Kidney epithelial cell (primary cell): Measurements from ENCODE around the gene NAT14. TPM values are rescaled to one million over a fixed set of nuclear protein-coding genes. Genes with fewer than 3 reads are reported as not detected.

Source experiments
- DNase-seq: peaks from one replicate; pipeline ENCODE4 v3.0.0-alpha.2; 2010; ENCODE audit warnings: low read depth
- H3K27me3 ChIP-seq: 2 replicates; pipeline ENCODE4 v1.6.0; 2011; ENCODE audit warnings: low read length; ENCODE audit not compliant: control insufficient read depth, insufficient read depth
- H3K36me3 ChIP-seq: 2 replicates; pipeline ENCODE4 v1.5.1; 2011; ENCODE audit warnings: low read length; ENCODE audit not compliant: control insufficient read depth, insufficient read depth
- H3K4me3 ChIP-seq: 2 replicates; pipeline ENCODE4 v1.5.1; 2011; ENCODE audit warnings: low read depth, mild to moderate bottlenecking, control low read depth, low read length
- total RNA-seq: library from RNA; depleted of rRNA; stranded (reverse); fragments of >200 nt; gene quantifications from 2 replicates; pipeline ENCODE4 v1.2.3, GENCODE V29; 2015
- TF ChIP-seq, protein P1 (sequence below): IDR thresholded peaks from 2 replicates; pipeline ENCODE4 v1.5.1; 2011; ENCODE audit warnings: mild to moderate bottlenecking, moderate library complexity, low read length, control low read depth, inconsistent platforms; ENCODE audit not compliant: insufficient read depth, poor library complexity, severe bottlenecking

NAT14 gene
- total RNA-seq, 1 donor from 2014 or later = 18.2 TPM

DNA sequence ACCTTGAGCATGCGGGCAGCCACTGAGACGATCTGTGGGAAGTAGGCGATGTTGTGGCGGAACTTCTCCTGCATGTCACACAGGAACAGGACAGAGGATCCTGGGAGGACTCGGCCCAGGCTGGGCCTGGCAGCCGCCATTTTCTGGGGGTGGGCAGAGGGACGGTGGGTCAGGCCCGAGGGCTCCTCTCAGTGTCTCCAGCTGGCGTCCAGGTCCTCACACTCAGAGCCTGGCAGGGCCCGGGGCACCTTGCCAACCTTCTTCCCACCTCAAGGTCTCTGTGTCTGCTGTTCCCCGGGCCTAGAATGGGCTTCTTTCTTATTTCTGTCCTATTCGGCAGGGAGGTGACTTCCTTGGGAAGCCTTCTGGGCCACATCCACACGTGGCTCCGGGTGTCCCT is 28.6 kb upstream of the NAT14 start:
- no peaks in the 10 kb centered on the region for H3K36me3 ChIP-seq
- H3K4me3 ChIP-seq = no peak overlapping the region
- no peak for DNase-seq
- TF ChIP-seq, protein P1, sequence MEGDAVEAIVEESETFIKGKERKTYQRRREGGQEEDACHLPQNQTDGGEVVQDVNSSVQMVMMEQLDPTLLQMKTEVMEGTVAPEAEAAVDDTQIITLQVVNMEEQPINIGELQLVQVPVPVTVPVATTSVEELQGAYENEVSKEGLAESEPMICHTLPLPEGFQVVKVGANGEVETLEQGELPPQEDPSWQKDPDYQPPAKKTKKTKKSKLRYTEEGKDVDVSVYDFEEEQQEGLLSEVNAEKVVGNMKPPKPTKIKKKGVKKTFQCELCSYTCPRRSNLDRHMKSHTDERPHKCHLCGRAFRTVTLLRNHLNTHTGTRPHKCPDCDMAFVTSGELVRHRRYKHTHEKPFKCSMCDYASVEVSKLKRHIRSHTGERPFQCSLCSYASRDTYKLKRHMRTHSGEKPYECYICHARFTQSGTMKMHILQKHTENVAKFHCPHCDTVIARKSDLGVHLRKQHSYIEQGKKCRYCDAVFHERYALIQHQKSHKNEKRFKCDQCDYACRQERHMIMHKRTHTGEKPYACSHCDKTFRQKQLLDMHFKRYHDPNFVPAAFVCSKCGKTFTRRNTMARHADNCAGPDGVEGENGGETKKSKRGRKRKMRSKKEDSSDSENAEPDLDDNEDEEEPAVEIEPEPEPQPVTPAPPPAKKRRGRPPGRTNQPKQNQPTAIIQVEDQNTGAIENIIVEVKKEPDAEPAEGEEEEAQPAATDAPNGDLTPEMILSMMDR = no peak
- peaks cover 14% of the 10 kb centered on the region for H3K27me3 ChIP-seq

DNA sequence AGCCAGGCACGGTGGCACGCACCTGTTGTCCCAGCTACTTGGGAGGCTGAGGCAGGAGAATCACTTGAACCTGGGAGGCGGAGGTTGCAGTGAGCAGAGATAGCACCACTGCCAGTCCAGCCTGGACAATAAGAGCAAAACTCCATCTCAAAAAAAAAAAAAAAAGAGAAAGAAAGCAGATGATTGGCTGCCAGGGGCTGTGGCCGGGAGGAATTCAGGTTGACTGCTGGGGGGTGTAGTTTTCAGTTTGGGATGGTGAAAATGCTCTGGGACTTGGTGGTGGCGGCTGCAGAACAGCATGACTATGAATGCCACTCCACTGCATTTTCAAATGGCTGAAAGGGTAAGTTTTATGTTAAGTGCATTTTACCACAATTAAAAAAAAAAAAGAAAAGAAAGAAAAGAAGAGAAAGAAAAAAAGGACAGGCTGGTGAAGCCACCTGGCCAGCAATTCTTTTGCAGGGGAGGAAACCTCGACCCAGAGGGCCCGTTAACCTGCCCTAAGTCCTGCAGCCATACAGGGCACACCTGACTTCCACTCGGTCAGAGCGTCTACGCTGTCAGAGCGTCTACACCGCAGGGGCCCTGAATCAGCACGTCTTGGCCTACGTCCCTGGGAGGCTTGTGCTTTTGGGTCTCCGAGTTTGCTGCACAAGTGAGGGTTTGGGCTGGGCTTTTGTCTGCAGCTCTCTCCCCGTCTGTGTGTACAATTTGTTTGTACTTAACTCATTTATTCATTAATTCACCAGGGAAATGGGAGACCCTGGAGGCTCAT is 27.1 kb upstream of the NAT14 start:
- no peak overlapping the region for H3K4me3 ChIP-seq
- TF ChIP-seq, protein P1 = no peak
- DNase-seq = no peak
- H3K36me3 ChIP-seq = no peaks in the 10 kb centered on the region
- H3K27me3 ChIP-seq = no peaks in the 10 kb centered on the region

DNA sequence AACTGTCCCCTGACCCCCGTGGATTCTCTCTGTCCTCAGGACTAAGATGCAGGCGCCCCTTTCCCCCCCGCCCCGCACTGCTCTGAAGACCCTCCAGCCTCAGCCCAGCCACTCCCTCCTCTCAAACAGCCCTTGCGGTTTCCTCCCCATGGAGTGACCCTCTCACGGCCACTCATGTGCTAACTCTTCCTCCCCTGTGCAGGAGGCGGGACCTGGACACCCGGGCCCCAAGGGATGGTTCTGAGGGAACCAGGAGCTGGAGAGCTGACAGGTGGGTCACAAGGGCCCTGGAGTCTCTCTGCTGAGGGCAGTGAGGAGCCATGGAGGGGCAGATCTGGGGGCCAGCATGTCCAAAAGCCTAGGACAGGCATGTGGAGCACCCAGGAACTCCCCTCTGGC is 25.4 kb upstream of the NAT14 start:
- DNase-seq = no peak
- Histone ChIP-seq H3K4me3 (no peak overlapping the region), H3K27me3 (peaks cover 5% of the 10 kb centered on the region), H3K36me3 (no peaks in the 10 kb centered on the region)
- TF ChIP-seq, protein P1 = no peak

DNA sequence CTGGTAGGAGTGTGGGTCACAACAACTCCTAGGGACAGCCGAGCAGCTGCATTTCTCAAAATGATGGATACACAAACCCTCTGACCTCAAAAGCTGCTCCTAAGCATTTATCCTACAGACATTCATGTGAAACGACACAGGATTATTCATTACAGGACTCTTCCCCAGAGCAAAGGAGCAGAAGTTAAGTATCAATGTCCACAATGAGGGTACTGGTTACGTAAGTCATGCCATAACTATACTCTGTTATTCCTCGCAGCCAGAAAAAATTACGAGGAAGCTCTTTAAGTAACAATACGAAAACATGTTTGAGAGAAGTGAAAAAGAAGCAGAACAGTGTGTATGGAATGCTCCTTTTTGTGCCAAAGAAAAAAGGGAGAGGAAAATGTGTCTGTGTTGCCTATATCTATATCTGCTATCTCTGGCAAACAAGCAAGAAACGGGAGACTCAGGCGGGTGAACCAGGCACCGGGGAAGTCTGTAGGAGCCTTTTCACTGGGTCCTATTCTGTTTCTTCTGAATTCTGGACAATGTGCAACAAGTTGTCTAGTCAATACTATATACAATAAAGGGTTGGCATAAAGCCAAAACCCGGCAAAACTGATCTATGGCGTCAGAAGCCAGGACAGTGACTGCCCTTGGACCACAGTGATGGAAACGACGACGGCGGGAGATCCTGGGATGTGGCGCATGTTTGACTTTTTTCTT is 24.9 kb upstream of the NAT14 start:
- H3K27me3 ChIP-seq = peaks cover 5% of the 10 kb centered on the region
- H3K36me3 ChIP-seq = no peaks in the 10 kb centered on the region
- TF ChIP-seq, protein P1 = no peak
- H3K4me3 ChIP-seq = no peak overlapping the region
- DNase-seq = no peak

DNA sequence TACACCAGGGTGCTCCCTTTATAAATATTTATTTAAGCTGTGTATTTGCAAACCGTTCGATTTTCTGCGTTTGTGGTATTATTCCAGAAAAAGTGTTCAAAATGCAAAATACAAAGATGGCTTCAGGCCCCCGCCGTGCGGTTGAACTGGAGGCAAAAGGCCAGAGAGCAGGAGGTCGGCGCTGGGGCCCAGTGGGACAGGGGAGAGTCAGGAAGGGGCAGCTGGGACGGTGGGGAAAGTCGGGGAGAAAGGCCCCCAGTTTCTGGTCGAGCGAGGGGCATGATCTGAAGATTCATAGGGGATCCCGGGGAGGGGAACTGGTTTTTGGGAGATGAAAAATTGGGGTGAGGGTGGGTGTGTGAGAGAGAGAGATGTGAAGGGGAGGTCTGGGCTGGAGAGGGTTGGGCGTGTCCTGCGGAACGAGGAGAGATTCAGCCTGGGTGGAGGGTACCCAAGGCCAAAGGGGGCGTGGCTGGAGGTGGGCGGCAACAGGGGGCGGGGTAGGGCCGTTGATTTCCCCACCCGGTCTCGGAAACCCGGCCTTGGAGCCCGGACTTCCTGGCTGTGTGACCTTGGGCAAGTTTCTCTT is 24.2 kb upstream of the NAT14 start:
- H3K4me3 ChIP-seq = peak overlapping the region; percentile 80
- no peaks in the 10 kb centered on the region for H3K36me3 ChIP-seq
- TF ChIP-seq, protein P1 = no peak
- DNase-seq = no peak
- H3K27me3 ChIP-seq = peaks cover 8% of the 10 kb centered on the region
